Lower leg skin (tissue), 3 donors: Measurements from ENCODE around the gene FAM107B.
"Not testable (repeated sequence)": the region's sequence is repeated elsewhere in the genome, so short reads cannot be mapped to it uniquely, and the experiment has no call there.

Experiments used
- CTCF ChIP-seq, 3 donors: fragments of 450-650 bp; IDR thresholded peaks; one replicate each; pipeline ENCODE4 v1.5.1; 2016; ENCODE audit warnings: antibody characterized with exemption in 3 of 3, mild to moderate bottlenecking in 3 of 3, moderate library complexity in 2 of 3
- POLR2A ChIP-seq, 2 donors: fragments of 450-650 bp; IDR thresholded peaks; one replicate each; pipeline ENCODE4 v1.6.1; 2016 to 2017; ENCODE audit warnings: antibody characterized with exemption in 2 of 2, mild to moderate bottlenecking in 1 of 2, moderate library complexity in 1 of 2

GRCh38 chr10:14709344-14709743 lies 65.4 kb downstream of the FAM107B start:
- TF ChIP-seq CTCF, POLR2A (IDR thresholded peaks at IDR 0.05): not testable (repeated sequence)
